Measurements from ENCODE around the gene RNF31.

Gene RNF31

DNA sequence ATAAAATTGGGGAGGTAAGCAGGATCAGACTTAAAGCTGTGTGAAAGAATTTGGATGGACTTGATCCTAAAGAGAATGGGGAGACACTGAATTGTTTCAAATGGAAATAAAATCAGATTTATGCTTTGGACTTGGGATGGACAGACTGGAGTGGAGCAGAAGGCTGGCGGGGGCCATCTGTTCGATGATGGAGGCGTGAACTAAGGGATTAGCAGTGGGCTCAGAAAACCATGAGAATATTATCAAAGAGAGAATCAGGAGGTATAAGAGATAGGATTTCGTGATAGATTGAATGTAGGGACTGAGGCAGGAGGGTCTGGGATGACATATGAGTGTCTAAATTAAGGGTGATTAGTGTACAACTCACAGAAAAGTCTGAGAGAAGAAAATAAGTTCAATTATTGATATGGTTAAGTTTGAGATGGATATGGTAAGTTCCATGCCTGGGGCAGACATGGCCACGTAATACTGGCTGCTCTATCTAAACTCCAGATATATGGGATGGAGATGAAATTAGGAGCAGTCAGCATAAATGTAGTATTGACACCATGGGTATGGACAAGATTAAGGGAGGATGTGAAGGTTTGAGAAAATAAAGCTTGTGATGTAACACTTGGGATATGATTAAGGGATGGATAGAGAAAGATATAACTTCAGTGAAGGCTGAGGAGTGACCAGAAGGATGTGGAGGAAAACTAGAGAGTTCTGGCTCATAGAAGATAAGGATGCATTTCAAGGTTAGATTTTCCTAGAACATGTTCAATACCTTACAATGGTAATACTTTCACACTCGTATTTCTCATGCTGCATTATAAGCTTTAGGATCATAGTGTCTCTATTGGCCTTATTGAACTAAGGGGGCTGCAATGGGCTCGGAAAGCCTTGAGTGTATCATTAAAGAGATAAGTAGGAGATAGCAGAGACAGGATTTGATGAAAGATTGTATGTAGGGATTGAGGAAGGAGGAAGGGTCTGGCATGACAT, 57.2 kb downstream of the RNF31 start:
- no peak for DNase-seq

DNA sequence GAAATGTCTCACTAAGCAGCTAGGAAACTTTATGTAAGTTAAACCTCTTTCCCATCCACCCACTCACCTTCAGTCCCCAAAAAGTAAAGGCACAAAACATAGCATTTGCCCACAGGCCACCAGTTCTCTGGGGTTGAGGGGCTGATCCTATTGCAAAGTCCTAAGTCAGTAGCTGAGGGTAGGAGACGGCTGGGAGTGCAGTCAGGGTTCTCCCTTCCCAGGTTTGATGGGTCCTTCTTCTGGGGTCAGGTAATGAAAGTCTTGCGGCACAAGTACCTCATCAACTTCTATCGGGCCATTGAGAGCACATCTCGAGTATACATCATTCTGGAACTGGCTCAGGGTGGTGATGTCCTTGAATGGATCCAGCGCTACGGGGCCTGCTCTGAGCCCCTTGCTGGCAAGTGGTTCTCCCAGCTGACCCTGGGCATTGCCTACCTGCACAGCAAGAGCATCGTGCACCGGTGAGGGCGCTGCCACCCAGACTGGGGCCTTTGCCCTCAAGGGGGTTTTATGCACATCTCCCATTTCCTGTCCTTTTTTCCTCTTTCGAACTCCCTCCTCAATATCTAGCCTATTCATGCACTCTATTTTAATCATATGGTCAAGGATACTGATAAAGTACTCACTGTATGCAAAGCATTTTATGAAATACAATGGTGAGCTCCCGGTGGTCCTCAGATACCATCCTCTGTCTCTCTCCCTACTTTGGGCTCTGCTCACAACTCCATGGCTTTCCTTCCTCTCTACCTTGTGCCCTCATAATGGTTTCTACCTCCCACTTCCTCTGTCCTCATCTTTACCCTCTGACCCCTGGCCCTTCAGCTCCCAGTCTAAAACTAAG, 59.2 kb downstream of the RNF31 start:
- DNase-seq = no peak

DNA sequence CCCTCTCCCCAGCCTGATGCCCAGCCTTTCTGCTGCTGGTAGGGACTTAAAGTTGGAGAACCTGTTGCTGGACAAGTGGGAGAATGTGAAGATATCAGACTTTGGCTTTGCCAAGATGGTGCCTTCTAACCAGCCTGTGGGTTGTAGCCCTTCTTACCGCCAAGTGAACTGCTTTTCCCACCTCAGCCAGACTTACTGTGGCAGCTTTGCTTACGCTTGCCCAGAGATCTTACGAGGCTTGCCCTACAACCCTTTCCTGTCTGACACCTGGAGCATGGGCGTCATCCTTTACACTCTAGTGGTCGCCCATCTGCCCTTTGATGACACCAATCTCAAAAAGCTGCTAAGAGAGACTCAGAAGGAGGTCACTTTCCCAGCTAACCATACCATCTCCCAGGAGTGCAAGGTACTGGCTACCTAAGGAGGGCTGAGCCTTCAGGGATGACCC, 59.8 kb downstream of the RNF31 start:
- no peak for DNase-seq

DNA sequence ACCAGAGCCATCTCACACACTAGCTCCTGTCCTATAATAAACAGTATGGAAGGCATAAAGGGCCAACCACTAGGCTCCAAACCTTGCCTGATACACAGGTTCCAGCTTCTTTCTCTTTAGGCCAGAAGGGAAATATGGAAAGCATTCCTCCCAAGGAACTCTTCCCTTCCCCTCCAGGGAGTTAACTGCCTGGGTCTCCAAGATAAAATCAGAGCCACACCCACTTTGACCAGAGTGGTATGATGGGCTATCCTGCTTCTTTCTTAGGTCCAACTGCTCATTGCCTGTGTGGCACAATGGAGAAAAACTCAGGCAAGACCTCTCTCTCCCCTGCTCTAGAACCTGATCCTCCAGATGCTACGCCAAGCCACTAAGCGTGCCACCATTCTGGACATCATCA, 60.3 kb downstream of the RNF31 start:
- DNase-seq = no peak
